OCI-LY1 (cell line): ENCODE results near the gene TMEM184B.

ENCODE experiments used
- CTCF ChIP-seq: fragments of 200-600 bp; sonication (generic), shearing (Covaris generic); IDR thresholded peaks from 2 replicates; pipeline ENCODE4 v1.5.1; 2017; ENCODE audit warnings: mild to moderate bottlenecking, antibody characterized with exemption, low read length, moderate library complexity, mixed read lengths
- EZH2 ChIP-seq: fragments of 200-600 bp; sonication (generic), shearing (Covaris generic); IDR thresholded peaks from 2 replicates; pipeline ENCODE4 v1.8.0; 2017; ENCODE audit warnings: borderline replicate concordance, mixed run types, mild to moderate bottlenecking, antibody characterized with exemption, low read length, moderate library complexity, mixed read lengths

- TF ChIP-seq CTCF, result no peak
- no peak for TF ChIP-seq EZH2
Measured at GRCh38 chr22:38291201-38291777, 18.5 kb upstream of the TMEM184B start.
